Stimulated activated naive CD8-positive, alpha-beta T cell treated with anti-CD3 and anti-CD28 coated beads, Interleukin-15, Interleukin-2, amounts not matched to agents 100 ng/mL and 50 ng/mL, for 24 hours (primary cell): Measurements from ENCODE around the gene SLC25A10.
"Not testable (repeated sequence)": the region's sequence is repeated elsewhere in the genome, so short reads cannot be mapped to it uniquely, and the experiment has no call there.

ENCODE experiments used
- H3K27ac Mint-ChIP-seq: one replicate; pipeline ENCODE4 v1.8.0; 2021; ENCODE audit warnings: mild to moderate bottlenecking, mixed read lengths
- H3K27me3 Mint-ChIP-seq: one replicate; pipeline ENCODE4 v1.8.0; 2021; ENCODE audit warnings: mixed read lengths
- H3K36me3 Mint-ChIP-seq: one replicate; pipeline ENCODE4 v1.8.0; 2021; ENCODE audit warnings: low read depth, mixed read lengths
- H3K4me1 Mint-ChIP-seq: one replicate; pipeline ENCODE4 v1.8.0; 2021; ENCODE audit warnings: low read depth, mixed read lengths
- H3K4me3 Mint-ChIP-seq: one replicate; pipeline ENCODE4 v1.8.0; 2021; ENCODE audit warnings: mild to moderate bottlenecking, mixed read lengths
- H3K9me3 Mint-ChIP-seq: one replicate; pipeline ENCODE4 v1.8.0; 2021; ENCODE audit warnings: mixed read lengths

Gene SLC25A10

GRCh38 chr17:81738801-81739393 lies 26.8 kb downstream of the SLC25A10 start:
- H3K4me3 Mint-ChIP-seq: no peak overlapping the region
- H3K27ac Mint-ChIP-seq: no peak overlapping the region
- peaks cover 6% of the 10 kb centered on the region for H3K4me1 Mint-ChIP-seq
- peaks cover 8% of the 10 kb centered on the region for H3K27me3 Mint-ChIP-seq
- no peaks in the 10 kb centered on the region for H3K36me3 Mint-ChIP-seq
- no peaks in the 10 kb centered on the region for H3K9me3 Mint-ChIP-seq

DNA sequence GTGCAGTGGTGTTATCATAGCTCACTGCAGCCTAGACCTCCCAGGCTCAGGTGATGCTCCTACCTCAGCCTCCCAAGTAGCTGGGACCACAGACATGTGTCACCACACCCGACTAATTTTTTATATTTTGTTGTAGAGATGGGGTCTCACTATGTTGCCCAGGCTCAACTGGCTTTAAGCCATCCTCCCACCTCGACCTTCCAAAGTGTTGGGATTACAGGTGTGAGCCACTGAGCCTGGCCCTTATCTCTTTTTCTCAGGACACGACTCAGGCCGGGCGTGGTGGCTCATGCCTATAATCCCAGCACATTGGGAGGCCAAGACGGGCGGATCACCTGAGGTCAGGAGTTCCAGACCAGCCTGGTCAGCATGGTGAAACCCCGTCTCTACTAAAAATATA lies 27.5 kb downstream of the SLC25A10 start:
- H3K27ac Mint-ChIP-seq, H3K27me3 Mint-ChIP-seq, H3K4me1 Mint-ChIP-seq, H3K36me3 Mint-ChIP-seq, H3K4me3 Mint-ChIP-seq, H3K9me3 Mint-ChIP-seq: not testable (repeated sequence)

GRCh38 chr17:81740395-81740961 lies 28.4 kb downstream of the SLC25A10 start:
- no peak overlapping the region for H3K27ac Mint-ChIP-seq
- peaks cover 7% of the 10 kb centered on the region for H3K27me3 Mint-ChIP-seq
- H3K9me3 Mint-ChIP-seq: no peaks in the 10 kb centered on the region
- H3K4me1 Mint-ChIP-seq: peaks cover 5% of the 10 kb centered on the region
- H3K36me3 Mint-ChIP-seq: no peaks in the 10 kb centered on the region
- no peak overlapping the region for H3K4me3 Mint-ChIP-seq

- Mint-ChIP-seq H3K9me3 (no peaks in the 10 kb centered on the region), H3K27me3 (peaks cover 4% of the 10 kb centered on the region), H3K36me3 (no peaks in the 10 kb centered on the region), H3K27ac (no peak overlapping the region), H3K4me1 (no peaks in the 10 kb centered on the region), H3K4me3 (no peak overlapping the region)
Observed at GRCh38 chr17:81741049-81741593, 29.0 kb downstream of the SLC25A10 start.

DNA sequence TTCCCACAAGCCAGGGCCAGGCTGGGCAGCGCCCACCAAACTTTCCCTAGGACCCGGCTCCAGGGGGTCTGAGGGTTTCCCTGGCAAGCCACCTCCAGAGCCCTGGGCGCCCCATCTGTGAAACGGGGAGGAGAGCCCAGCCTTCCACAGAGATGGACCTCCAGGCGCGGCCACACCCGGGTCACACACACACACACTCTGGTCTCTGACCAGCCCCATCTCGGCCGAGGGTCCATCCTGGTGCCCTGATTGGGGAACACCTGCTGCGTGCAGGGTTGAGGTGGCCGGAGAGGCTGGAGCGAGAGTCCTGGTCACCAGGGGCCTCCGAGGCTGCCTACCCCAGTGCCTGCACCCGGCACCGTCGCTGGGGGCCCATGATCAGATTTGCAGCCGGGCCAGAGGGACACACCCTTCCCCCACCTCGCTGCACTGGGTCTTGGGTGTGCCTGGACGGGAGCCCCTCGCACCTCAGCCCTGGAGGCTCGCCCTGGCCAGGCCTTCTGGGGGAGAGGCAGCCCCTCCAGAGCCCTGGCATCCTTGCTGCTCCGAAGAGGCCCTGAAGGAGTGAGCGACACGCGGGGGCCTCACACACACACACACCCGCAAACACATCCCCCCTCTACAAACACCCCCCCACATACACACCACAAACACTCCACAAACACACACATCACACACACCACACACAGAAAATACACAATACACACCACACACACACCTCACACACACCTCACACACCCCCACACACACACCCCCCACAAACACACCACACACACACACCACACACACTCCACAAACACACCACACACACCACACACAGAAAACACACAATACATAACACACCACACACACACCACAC lies 29.7 kb downstream of the SLC25A10 start:
- Mint-ChIP-seq H3K4me1 (no peaks in the 10 kb centered on the region), H3K27me3 (peaks cover 4% of the 10 kb centered on the region), H3K27ac (no peak overlapping the region), H3K36me3 (no peaks in the 10 kb centered on the region), H3K9me3 (no peaks in the 10 kb centered on the region), H3K4me3 (no peak overlapping the region)
